Glutamatergic neuron (in vitro differentiated cells): ENCODE data around the gene ETF1. TPM values are rescaled to one million over a fixed set of nuclear protein-coding genes. Genes with fewer than 3 reads are reported as not detected.

Source experiments
- DNase-seq: peaks from one replicate; pipeline ENCODE4 v3.0.0; 2022
- H3K27ac Mint-ChIP-seq: one replicate; pipeline ENCODE4 v1.8.0; 2020; ENCODE audit warnings: mild to moderate bottlenecking, mixed read lengths, inconsistent platforms; ENCODE audit not compliant: unreplicated experiment
- H3K27me3 Mint-ChIP-seq: one replicate; pipeline ENCODE4 v1.8.0; 2020; ENCODE audit warnings: mild to moderate bottlenecking, moderate library complexity, mixed read lengths, inconsistent platforms; ENCODE audit not compliant: unreplicated experiment
- H3K36me3 Mint-ChIP-seq: one replicate; pipeline ENCODE4 v1.8.0; 2020; ENCODE audit warnings: mild to moderate bottlenecking, mixed read lengths, inconsistent platforms; ENCODE audit not compliant: unreplicated experiment
- H3K4me1 Mint-ChIP-seq: one replicate; pipeline ENCODE4 v1.8.0; 2020; ENCODE audit warnings: mild to moderate bottlenecking, low read depth, mixed read lengths, inconsistent platforms; ENCODE audit not compliant: unreplicated experiment
- H3K4me3 Mint-ChIP-seq: one replicate; pipeline ENCODE4 v1.8.0; 2020; ENCODE audit warnings: mild to moderate bottlenecking, mixed read lengths, inconsistent platforms; ENCODE audit not compliant: unreplicated experiment
- H3K9me3 Mint-ChIP-seq: one replicate; pipeline ENCODE4 v1.8.0; 2020; ENCODE audit warnings: mild to moderate bottlenecking, moderate library complexity, mixed read lengths, inconsistent platforms; ENCODE audit not compliant: unreplicated experiment
- CTCF ChIP-seq: fragments of 200-600 bp; sonication (generic); IDR thresholded peaks from one replicate; pipeline ENCODE4 v1.5.0; 2021; ENCODE audit not compliant: partially characterized antibody, unreplicated experiment
- long read RNA-seq: library from polyadenylated mRNA; unstranded; transcript quantifications from one replicate; pipeline ENCODE4 v2.0.0, GENCODE V29; 2020; ENCODE audit not compliant: unreplicated experiment
- total RNA-seq: library from RNA; stranded (reverse); fragmentation: NEBNext Ultra II Directional; extraction: Animal tissue kit (Norgen Biotek cat#: 25700); gene quantifications from one replicate; pipeline ENCODE4 v1.2.1, GENCODE V29; 2021; ENCODE audit not compliant: unreplicated experiment

ETF1 gene
- 70.4 TPM for total RNA-seq
- long read RNA-seq, transcript ETF1-201 (11 exons, 3,742 nt), result major isoform, 12 of 27 reads
- long read RNA-seq, partial matches to known transcripts, result 11 of 27 reads
- long read RNA-seq, other reads (novel, unspliced or antisense), result 4 of 27 reads

GRCh38 chr5:138542956-138543729 lies at the start of gene ETF1:
Gene ETF1 (minus strand): TSS chr5:138543236. CDS start chr5:138542918, 318 bp downstream.
- TF ChIP-seq CTCF, result peak; percentile 23
- H3K27me3 Mint-ChIP-seq, result peaks cover 5% of the 10 kb centered on the region
- H3K36me3 Mint-ChIP-seq, result no peaks in the 10 kb centered on the region
- peak within 1 kb of the TSS; percentile 97 for H3K27ac Mint-ChIP-seq
- H3K4me1 Mint-ChIP-seq, result peaks cover 20% of the 10 kb centered on the region
- peak; percentile 99 for DNase-seq
- peak within 1 kb of the TSS; percentile 99 for H3K4me3 Mint-ChIP-seq
- peaks cover 16% of the 10 kb centered on the region for H3K9me3 Mint-ChIP-seq

- Mint-ChIP-seq H3K27me3 (no peaks in the 10 kb centered on the region), H3K4me3 (no peak overlapping the region), H3K36me3 (no peaks in the 10 kb centered on the region), H3K9me3 (peaks cover 4% of the 10 kb centered on the region), H3K27ac (no peak overlapping the region), H3K4me1 (no peaks in the 10 kb centered on the region)
- TF ChIP-seq CTCF, result no peak
- no peak for DNase-seq
Observed at GRCh38 chr5:138588013-138588788, 45.2 kb upstream of the ETF1 start.

GRCh38 chr5:138585157-138585556 lies 42.1 kb upstream of the ETF1 start:
- Mint-ChIP-seq H3K27me3 (no peaks in the 10 kb centered on the region), H3K27ac (no peak overlapping the region), H3K4me1 (no peaks in the 10 kb centered on the region), H3K9me3 (no peaks in the 10 kb centered on the region), H3K36me3 (no peaks in the 10 kb centered on the region), H3K4me3 (no peak overlapping the region)
- DNase-seq, result no peak
- no peak for TF ChIP-seq CTCF

GRCh38 chr5:138583984-138584637 lies 41.1 kb upstream of the ETF1 start:
- TF ChIP-seq CTCF, result no peak
- DNase-seq, result no peak
- Mint-ChIP-seq H3K9me3 (no peaks in the 10 kb centered on the region), H3K27ac (no peak overlapping the region), H3K27me3 (no peaks in the 10 kb centered on the region), H3K36me3 (no peaks in the 10 kb centered on the region), H3K4me3 (no peak overlapping the region), H3K4me1 (no peaks in the 10 kb centered on the region)
